ENCODE data around the gene ZNF853.

The ZNF853 gene

DNA sequence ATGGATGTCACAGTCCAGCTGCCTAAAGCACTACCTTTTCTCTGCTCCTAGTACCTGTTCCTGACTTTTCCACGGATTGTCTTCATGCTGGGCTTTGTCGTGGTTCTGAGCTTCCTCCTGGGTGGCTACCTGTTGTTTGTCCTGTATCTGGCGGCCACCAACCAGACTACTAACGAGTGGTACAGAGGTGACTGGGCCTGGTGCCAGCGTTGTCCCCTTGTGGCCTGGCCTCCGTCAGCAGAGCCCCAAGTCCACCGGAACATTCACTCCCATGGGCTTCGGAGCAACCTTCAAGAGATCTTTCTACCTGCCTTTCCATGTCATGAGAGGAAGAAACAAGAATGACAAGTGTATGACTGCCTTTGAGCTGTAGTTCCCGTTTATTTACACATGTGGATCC, 26.8 kb upstream of the ZNF853 start:
- TF ChIP-seq, protein P1, sequence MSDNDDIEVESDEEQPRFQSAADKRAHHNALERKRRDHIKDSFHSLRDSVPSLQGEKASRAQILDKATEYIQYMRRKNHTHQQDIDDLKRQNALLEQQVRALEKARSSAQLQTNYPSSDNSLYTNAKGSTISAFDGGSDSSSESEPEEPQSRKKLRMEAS (IDR thresholded peaks at IDR 0.05; ENCODE audit: low read depth, low read length) = no peak
- no peak for TF ChIP-seq CTCF (IDR thresholded peaks at IDR 0.05; ENCODE audit: low read depth, low read length)
- TF ChIP-seq POLR2A (IDR thresholded peaks at IDR 0.05; ENCODE audit: extremely low read depth, insufficient read length) = no peak
- TF ChIP-seq MYC (IDR thresholded peaks at IDR 0.05; ENCODE audit: low read depth, low read length) = no peak
- no peak overlapping the region for H3K4me3 ChIP-seq (ENCODE audit: low read depth, low read length)
- DNase-seq (ENCODE audit: low read depth) = no peak

DNA sequence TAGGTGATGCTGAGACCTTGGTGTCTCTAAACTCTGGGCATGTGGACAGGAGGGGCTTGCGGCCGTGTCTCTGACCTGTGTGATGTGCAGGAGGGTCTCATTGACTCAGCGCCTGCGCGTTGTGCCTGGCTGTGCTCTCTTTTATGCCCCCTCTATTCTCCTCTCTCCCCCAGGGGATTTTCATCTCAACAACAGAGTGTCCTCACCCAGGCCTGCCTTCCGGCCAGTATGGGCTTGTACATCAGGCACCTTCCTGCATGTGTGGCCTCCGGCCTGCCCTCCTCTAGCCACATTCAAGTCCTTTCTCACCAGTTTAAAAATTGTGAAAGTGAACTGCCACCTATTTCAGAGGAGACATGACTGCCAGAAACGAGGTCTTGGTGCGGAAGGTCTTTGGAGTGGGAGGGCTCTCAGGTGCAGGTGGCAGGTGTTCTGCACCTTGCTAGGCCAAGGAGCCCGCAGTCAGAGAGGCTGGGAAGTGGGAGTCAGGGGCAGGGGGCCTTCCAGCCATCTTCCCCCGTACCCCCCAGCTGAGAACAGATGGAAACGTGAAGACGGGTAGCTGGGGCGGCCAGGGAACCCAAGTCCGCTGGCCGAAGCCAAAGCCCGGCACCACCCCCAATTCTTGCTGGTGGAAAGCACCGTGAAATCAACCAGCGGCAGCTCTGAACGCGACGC, 26.1 kb upstream of the ZNF853 start:
- no peak for DNase-seq (ENCODE audit: low read depth)
- no peak overlapping the region for H3K4me3 ChIP-seq (ENCODE audit: low read depth, low read length)
- TF ChIP-seq, protein P1 (IDR thresholded peaks at IDR 0.05; ENCODE audit: low read depth, low read length) = no peak
- TF ChIP-seq MYC (IDR thresholded peaks at IDR 0.05; ENCODE audit: low read depth, low read length) (no peak), CTCF (IDR thresholded peaks at IDR 0.05; ENCODE audit: low read depth, low read length) (no peak), POLR2A (IDR thresholded peaks at IDR 0.05; ENCODE audit: extremely low read depth, insufficient read length) (no peak)

DNA sequence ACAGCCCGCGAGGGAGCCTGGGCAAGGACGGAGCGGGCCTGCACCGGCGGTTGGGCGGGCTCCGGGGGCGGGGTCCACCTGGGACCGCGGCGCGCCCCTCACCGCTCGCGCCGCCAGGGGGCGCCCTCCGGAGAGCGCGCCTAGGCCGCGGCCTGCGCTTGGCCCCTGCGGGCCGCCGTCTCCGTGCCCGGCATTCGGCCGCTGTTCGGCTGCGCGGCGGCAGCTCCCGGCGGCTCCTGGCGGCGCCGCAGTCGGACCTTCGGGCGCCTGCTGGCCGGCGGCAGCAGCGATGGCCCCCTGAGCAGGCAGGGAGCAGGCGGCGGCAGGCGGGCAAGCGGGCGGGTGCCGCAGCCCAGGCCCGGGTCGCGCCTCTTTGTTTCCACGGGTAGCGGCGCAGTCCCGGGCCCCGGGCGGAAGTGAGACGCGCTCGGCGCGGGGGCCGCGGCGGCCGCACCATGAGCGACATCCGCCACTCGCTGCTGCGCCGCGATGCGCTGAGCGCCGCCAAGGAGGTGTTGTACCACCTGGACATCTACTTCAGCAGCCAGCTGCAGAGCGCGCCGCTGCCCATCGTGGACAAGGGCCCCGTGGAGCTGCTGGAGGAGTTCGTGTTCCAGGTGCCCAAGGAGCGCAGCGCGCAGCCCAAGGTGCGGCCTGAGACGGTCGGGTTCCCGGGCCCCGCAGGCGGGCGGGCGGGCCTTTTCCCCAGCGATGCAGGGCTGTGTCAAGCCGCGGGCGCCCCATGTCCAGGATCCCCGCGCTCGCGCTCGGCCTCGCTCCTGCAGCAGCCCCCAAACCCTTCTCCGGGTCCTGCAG, 25.4 kb upstream of the ZNF853 start, which contains the start of gene INTS15:
TSS of gene INTS15 (plus strand) at position 193 of the 816 bp plus-strand sequence. CDS start at position 456, 263 bp downstream.
- peak; percentile 36 for TF ChIP-seq MYC (IDR thresholded peaks at IDR 0.05; ENCODE audit: low read depth, low read length)
- TF ChIP-seq POLR2A (IDR thresholded peaks at IDR 0.05; ENCODE audit: extremely low read depth, insufficient read length) = peak; percentile 82
- peak; percentile 56 for TF ChIP-seq CTCF (IDR thresholded peaks at IDR 0.05; ENCODE audit: low read depth, low read length)
- TF ChIP-seq, protein P1 (IDR thresholded peaks at IDR 0.05; ENCODE audit: low read depth, low read length) = peak; percentile 64
- peak; percentile 89 for DNase-seq (ENCODE audit: low read depth)

GRCh38 chr7:6590645-6591110, 24.7 kb upstream of the ZNF853 start:
- no peak for DNase-seq (ENCODE audit: low read depth)
- TF ChIP-seq POLR2A (IDR thresholded peaks at IDR 0.05; ENCODE audit: extremely low read depth, insufficient read length) (no peak), CTCF (IDR thresholded peaks at IDR 0.05; ENCODE audit: low read depth, low read length) (no peak), MYC (IDR thresholded peaks at IDR 0.05; ENCODE audit: low read depth, low read length) (no peak)
- TF ChIP-seq, protein P1 (IDR thresholded peaks at IDR 0.05; ENCODE audit: low read depth, low read length) = no peak
- H3K4me3 ChIP-seq (ENCODE audit: low read depth, low read length) = peak overlapping the region; percentile 89

More for the DNA sequence above, 25.4 kb upstream of the ZNF853 start, which contains the start of gene INTS15:
- peak within 1 kb of the TSS; percentile 89 for H3K4me3 ChIP-seq (ENCODE audit: low read depth, low read length)

- TF ChIP-seq, protein P1 (IDR thresholded peaks at IDR 0.05; ENCODE audit: low read depth, low read length) = no peak
- TF ChIP-seq CTCF (IDR thresholded peaks at IDR 0.05; ENCODE audit: low read depth, low read length) = no peak
- no peak for TF ChIP-seq MYC (IDR thresholded peaks at IDR 0.05; ENCODE audit: low read depth, low read length)
- TF ChIP-seq POLR2A (IDR thresholded peaks at IDR 0.05; ENCODE audit: extremely low read depth, insufficient read length) = no peak
- no peak overlapping the region for H3K4me3 ChIP-seq (ENCODE audit: low read depth, low read length)
- no peak for DNase-seq (ENCODE audit: low read depth)
Measured at GRCh38 chr7:6600093-6600492, 15.3 kb upstream of the ZNF853 start.
